ENCODE measurements around the gene PAQR5.
"Not testable (repeated sequence)": the region's sequence is repeated elsewhere in the genome, so short reads cannot be mapped to it uniquely, and the experiment has no call there.

PAQR5 gene

DNA sequence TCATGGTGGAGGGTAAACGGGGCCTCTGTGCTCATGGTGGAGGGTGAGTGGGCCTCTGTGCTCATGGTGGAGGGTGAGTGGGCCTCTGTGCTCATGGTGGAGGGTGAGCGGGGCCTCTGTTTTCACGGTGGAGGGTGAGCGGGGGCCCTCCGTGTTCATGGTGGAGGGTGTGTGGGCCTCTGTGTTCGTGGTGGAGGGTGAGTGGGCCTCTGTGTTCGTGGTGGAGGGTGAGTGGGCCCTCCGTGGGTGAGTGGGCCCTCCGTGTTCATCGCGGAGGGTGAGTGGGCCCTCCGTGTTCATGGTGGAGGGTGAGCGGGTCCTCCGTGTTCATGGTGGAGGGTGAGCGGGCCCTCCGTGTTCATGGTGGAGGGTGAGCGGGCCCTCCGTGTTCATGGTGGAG is 85.4 kb downstream of the PAQR5 start:
- in situ Hi-C loops (cut with MboI; ENCODE audit: low pct_unique_long_range_greater_than_20kb, low sequenced_read_pairs), result loop anchor here (25.0 kb wide), 1 partner anchor 322 kb away; no protein-coding TSS in a partner anchor
- not testable (repeated sequence) for DNase-seq

DNA sequence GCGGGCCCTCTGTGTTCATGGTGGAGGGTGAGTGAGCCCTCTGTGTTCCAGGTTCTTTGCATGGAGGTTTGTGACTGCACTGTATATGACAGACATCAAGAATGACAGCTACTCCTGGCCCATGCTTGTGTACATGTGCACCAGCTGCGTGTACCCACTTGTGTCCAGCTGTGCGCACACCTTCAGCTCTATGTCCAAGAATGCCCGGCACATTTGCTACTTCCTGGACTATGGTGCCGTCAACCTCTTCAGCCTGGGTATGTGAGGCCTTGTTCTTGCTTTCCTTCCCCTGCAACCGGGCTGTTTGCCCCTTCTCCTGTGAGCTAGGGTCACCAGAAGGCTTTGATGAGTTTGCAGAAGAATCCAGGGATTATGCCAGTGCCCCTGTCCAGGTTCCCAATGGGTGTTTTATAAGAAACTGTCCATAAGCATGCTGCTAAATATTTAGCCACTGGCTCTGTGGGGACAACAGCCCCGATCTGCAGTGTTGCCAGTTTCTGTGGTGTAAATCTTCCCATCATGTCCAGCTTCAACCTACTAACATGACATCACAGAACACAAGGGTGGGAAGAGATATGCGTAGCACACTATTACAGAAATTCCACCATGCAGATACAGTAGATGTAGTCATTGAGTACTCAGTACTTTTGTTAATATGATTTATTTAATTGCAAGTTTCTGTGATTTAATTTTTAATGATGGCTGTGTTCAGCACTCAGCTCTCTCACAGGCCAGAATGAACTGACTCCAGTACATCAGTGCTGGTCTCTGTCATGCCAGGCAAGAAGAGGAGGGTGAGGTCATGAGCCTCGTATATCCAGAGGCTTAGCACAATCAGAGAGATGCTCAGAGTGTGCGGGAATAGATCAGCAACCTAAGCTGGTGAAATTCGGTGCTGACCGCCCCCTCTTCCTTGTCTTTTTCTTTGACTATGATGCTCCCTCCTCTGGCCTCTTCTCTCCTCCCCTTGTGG is 86.2 kb downstream of the PAQR5 start:
- in situ Hi-C loops (cut with MboI; ENCODE audit: low pct_unique_long_range_greater_than_20kb, low sequenced_read_pairs), result loop anchor here (25.0 kb wide), 1 partner anchor 323 kb away; no protein-coding TSS in a partner anchor
- no peak for DNase-seq

DNA sequence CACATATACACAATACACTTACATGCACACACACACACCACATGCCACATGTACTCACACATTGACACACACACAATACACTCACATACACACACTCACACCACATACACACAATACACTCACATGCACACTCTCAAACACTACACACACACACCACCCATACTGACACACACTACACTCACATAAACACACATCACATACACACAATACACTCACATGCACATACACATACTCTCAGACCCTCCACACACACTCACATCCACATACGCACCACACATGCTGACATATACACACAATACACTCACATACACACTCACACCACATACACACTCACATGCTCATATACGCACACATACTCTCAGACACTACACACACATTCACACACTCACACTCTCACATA is 87.1 kb downstream of the PAQR5 start:
- in situ Hi-C loops (cut with MboI; ENCODE audit: low pct_unique_long_range_greater_than_20kb, low sequenced_read_pairs), result loop anchor here (25.0 kb wide), 1 partner anchor 324 kb away; no protein-coding TSS in a partner anchor
- DNase-seq, result no peak

DNA sequence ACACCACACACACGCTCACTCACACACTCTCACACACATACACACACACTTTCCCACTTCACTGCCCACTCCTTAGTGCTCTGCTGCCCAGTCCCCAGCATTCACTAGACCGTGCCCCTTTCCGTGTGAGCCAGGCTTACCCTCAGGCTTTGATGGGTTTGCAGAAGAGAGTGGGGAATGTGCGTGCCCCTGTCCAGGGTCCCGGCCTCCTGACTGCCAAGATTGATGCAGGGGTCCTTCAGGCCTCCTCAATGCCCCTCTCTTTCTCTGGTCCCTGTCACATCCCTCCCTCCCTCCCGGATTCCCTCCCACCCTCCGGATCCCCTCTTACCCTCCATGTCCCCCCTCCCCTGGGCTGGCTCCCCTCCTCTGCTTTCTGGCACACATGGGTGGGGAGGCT is 87.6 kb downstream of the PAQR5 start:
- in situ Hi-C loops (cut with MboI; ENCODE audit: low pct_unique_long_range_greater_than_20kb, low sequenced_read_pairs), result loop anchor here (25.0 kb wide), 1 partner anchor 324 kb away; no protein-coding TSS in a partner anchor
- DNase-seq, result no peak

DNA sequence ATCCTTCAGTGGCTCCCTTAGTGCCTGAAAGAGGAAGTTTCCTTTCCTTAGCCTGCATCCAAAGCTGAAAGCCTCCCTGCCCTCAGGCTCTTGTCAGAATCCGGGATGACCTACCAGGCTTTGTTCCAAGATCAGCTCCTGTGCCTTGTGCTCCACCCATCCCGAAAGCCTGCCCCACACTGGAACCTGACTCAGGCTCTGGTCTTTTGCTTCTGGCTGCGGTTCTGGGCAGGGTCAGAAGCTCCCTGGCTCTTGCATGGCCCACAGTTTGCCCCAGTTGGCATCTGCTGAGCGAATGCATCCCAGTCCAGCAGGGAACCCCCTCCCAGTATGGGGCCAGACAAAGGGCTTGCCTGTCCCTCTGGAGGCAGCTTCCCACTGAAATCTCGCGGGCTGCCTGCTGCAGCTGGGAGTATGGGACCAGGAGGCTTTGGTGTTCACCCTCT is 89.6 kb downstream of the PAQR5 start:
- in situ Hi-C loops (cut with MboI; ENCODE audit: low pct_unique_long_range_greater_than_20kb, low sequenced_read_pairs), result loop anchor here (25.0 kb wide), 1 partner anchor 326 kb away; no protein-coding TSS in a partner anchor

DNA sequence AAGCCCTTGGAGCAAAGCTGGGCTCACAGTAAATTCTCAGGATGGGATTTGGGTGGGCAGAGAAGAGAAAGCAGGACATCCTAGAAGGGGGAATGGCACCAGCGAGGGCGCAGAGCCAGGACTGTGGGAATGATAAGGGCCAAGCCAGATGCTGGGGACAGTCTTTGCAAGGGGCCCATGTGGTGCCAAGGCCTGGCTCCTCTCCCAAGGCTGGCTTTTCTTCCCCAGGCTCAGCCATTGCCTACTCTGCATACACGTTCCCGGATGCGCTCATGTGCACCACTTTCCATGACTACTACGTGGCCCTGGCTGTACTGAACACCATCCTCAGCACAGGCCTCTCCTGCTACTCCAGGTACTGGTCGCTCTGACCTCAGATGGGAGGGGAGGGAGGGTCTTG is 90.7 kb downstream of the PAQR5 start:
- in situ Hi-C loops (cut with MboI; ENCODE audit: low pct_unique_long_range_greater_than_20kb, low sequenced_read_pairs), result loop anchor here (25.0 kb wide), 1 partner anchor 327 kb away; no protein-coding TSS in a partner anchor
- DNase-seq, result no peak

More for the DNA sequence above, 89.6 kb downstream of the PAQR5 start:
- DNase-seq, result no peak

DNA sequence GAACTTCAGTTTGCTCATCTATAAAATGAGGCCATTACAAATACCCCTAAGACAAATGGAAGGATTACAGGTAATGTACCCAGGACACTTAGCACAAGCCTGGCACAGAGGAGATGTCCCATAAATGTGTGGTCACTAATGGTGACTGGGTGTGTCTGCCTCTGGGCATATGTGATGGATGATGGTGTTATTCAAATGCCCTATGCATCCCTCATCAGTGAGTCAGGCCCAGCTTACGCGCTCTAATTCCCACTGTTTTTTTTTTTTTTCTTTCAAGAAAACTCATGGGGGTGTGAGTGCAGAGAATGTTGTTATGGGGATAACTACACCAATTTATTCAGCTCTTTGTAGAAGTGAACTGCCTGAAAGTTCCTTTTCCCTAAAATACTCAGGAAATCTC is 91.9 kb downstream of the PAQR5 start:
- no peak for DNase-seq
- in situ Hi-C loops (cut with MboI; ENCODE audit: low pct_unique_long_range_greater_than_20kb, low sequenced_read_pairs), result loop anchor here (25.0 kb wide), 1 partner anchor 328 kb away; no protein-coding TSS in a partner anchor

DNA sequence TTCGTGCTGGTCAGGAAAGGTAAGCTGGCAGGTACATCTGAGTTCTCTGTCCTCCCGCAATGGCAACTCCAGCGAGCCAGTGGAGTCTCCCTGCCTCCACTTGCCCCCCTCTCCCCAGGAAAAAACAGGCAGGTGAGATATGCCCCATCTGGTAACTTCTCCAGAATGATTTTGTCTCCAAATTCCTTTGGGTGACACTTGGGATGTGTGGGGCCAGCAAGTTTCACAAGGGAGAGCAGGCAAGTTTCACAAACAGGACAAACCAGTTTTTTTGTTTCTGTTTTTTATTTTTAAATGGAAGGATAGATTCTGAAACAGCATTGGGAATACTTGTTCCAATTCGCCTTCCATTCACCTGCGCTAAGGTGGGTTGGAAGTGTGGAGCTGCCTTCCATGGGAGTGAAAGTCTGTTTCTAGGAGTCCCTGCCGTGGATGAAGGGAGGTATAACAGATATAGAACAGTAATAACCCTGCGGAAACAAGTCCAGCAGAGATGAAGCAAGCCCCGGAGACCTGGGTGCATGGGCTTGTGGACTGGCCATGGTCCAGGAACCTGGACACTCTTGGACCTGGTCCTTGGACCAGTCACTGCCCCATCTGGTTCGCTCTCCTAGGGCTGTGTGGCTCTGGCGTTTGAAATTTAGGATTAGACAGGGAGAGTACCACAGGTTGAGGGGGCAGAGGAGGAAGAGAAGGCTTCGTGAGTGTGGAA is 92.5 kb downstream of the PAQR5 start:
- no peak for DNase-seq
- in situ Hi-C loops (cut with MboI; ENCODE audit: low pct_unique_long_range_greater_than_20kb, low sequenced_read_pairs), result loop anchor here (25.0 kb wide), 1 partner anchor 329 kb away; no protein-coding TSS in a partner anchor

DNA sequence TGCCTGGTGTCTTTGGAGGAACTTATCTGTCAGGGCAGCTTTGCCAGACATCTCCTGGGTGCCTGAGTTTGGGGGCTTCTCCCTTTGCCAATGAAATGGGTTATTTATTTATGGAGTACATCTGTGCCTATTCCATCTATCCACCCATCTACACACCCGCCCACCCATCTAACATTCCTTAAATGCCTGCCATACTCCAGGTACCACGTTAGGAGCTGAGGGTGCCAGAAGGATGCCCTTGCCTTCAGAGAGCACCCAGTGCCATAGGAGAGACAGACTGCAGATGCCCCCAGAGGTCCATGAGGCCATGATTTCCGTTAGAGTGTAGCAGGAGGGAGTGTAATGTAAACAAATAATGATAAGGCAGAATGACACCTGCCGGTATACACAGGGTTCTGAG is 93.6 kb downstream of the PAQR5 start:
- no peak for DNase-seq
- in situ Hi-C loops (cut with MboI; ENCODE audit: low pct_unique_long_range_greater_than_20kb, low sequenced_read_pairs), result loop anchor here (25.0 kb wide), 1 partner anchor 330 kb away; no protein-coding TSS in a partner anchor

DNA sequence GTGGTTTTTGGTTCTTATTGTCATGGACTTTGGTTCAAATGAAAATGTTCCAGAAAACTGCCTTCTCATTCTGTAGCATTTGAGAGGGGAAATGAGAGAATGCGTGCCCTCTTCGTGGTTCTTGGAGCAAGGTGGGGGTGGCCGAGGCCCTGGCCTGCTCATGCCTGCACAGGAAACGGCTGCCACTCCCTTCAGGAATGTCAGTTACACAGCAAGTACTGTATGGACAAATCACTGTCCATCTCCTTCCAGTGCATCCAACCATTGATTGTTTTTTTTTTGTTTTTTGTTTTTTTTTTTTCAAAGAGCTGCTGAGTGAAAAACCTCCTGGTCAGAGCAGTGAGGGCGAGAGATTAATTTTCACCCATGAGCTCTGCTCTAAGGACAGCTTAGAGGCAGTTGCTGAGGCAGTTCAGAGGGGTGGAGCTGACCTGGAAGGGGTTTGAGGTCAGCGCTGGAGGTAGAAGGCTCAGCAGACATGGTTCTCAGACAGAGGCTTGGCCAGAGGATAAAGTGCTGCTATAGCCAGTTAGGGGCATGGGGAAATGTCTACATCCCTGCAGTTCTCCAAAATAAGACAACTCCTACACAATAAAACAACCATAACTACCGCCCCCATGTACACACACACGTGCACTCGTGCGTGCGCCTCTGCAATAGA is 95.2 kb downstream of the PAQR5 start:
- DNase-seq, result no peak

DNA sequence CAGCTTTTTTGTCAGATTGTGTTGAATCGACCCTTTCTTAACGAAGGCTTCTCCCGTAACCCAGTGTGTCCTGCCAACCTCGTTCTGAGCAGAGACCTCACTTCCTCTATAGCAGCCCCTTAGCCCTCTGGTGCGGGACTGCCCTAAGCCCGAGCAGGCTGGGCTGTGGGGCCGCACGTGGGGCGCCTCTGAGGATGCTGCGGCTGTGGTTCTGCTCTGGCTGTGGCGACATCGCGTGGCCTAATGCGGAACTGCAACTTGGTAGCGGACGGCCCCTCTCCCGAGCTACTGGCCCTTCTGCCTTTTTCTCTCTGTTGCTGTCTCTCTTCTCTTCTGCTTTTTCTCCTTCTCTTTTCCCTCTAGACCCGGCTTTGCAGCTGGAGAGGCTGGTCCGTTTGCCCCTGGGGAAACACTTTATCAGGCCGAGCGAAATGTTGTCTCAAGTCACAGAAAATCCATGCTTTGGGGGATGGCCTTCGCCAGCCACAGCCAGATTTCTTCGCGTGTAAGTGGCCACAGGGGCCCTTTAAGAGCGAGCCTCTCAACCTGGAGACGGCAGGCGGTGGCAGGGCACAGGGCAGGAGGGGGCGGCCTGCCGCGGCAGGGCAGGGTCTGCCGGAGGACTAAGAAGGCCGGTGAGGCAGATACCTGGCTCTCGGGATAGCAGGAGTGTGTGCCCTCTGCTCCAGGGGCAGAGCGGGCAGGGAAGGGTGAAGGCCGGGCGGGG is 96.0 kb downstream of the PAQR5 start:
- DNase-seq, result peak; percentile 96

More for the DNA sequence above, 95.2 kb downstream of the PAQR5 start:
- in situ Hi-C loops (cut with MboI; ENCODE audit: low pct_unique_long_range_greater_than_20kb, low sequenced_read_pairs), result loop anchor here (25.0 kb wide), 1 partner anchor 332 kb away; no protein-coding TSS in a partner anchor

DNA sequence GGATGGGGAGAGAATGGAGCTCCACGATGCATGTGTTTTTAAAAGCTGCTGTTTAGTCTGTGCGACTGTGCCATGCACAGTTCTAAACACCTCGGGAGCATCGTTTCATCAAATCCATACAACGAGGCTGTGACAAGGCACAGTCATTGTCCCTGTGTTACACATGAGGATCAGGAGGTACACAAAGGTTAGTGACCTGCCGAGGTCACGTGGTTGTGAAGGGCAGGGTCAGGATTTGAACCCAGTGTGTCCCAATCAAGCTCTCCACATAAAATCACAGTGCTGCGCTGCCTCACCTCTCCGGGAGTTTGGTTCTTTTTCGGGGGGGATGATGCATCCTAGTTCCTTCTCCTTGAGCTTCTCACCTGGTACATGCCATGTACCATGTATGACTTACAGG is 96.7 kb downstream of the PAQR5 start:
- in situ Hi-C loops (cut with MboI; ENCODE audit: low pct_unique_long_range_greater_than_20kb, low sequenced_read_pairs), result loop anchor here (25.0 kb wide), 1 partner anchor 333 kb away; no protein-coding TSS in a partner anchor
- DNase-seq, result no peak

More for the DNA sequence above, 96.0 kb downstream of the PAQR5 start:
- in situ Hi-C loops (cut with MboI; ENCODE audit: low pct_unique_long_range_greater_than_20kb, low sequenced_read_pairs), result loop anchor here (25.0 kb wide), 1 partner anchor 332 kb away; no protein-coding TSS in a partner anchor

DNA sequence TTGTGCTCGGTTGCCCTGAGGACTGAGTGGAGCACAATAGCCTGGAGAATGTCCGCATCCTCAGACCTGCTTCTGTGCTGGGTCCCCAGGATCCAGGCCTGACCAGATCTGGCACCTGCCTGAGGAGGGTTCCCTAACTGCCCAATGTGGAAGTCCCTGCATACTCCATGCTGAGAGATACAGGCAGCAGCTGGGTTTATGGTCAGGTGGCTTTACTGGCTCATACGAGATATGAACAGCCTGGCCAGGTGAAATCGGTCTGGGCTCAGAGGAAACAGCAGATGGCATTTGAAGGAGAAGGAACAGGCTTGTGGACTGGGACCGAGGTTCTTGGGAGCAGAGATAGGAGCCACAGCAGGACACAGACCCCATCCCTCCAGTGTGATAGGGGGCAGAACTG is 97.3 kb downstream of the PAQR5 start:
- in situ Hi-C loops (cut with MboI; ENCODE audit: low pct_unique_long_range_greater_than_20kb, low sequenced_read_pairs), result loop anchor here (25.0 kb wide), 1 partner anchor 334 kb away; no protein-coding TSS in a partner anchor
- no peak for DNase-seq

DNA sequence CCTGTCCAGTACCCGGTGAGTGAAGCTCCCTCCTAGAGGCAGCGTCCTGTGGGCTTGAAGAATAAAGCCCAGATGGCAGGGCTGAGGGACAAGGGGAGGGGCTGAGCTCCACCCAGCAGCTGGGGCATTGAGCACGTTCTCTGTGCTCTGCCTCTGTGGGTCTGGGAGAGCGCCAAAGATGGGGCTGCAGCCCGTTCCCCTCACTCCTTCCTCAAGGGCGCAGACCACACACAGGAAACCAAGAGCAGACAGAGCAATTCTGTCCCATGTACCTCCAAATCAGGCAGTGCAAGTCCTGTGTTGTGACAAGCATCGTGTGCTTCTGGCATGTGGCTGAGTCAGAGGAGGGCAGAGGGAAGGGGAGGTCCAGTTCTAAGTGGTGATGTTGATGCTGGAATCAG is 99.8 kb downstream of the PAQR5 start:
- peak; percentile 67 for DNase-seq
- in situ Hi-C loops (cut with MboI; ENCODE audit: low pct_unique_long_range_greater_than_20kb, low sequenced_read_pairs), result loop anchor here (25.0 kb wide), 1 partner anchor 336 kb away; no protein-coding TSS in a partner anchor

DNA sequence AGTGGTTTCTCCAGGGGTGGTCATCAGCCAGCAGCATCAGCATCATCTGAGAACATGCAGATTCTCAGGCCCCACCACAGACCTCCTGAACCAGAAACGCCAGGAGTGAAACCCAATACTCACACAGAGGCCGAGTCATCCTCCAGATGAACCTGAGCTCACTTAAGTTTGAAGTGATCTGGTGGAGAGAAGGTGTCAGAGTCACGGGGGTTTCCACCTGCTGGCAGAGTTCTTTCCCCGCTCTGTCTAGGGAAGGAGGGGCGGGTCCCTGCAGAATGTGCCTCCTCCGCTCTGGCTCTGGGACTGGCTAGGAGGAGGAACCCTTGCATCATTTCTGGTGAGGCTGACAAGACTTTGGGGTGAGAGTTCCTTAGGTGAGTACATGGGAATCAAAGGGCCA is 102.1 kb downstream of the PAQR5 start:
- in situ Hi-C loops (cut with MboI; ENCODE audit: low pct_unique_long_range_greater_than_20kb, low sequenced_read_pairs), result no loop called here
- DNase-seq, result no peak

DNA sequence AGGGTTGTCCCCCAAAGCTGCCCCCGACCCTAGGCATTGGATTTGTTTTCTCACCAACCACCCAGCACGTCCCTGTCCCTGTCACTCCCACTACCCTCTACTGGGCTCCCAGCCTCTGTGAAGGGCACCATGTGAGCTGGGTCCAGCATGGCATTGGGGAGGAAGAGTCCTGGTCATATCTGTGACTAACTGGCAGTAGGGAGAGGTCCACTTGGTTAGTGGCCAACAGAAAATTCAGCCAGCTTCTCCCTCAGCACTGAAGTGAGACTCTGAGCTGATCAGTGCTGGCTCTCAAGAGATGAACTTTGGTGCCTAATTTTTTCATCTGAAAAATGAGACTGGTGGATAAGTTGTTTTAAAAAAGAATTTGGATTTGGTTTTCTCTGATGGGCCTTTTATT is 104.1 kb downstream of the PAQR5 start:
- in situ Hi-C loops (cut with MboI; ENCODE audit: low pct_unique_long_range_greater_than_20kb, low sequenced_read_pairs), result no loop called here

DNA sequence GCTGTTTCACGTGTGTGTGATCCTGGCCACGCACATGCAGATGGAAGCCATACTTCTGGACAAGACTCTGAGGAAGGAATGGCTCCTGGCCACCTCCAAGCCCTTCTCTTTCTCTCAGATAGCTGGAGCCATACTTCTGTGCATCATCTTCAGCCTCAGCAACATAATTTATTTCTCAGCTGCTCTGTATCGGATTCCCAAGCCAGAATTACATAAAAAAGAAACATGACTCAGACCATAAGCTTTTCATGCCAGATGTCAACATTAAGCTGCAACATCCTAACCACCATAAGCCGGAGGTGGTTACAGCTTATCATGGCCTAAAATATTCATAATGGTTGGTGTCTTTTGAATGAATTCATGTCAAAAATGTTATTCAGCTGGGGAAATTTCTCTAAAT is 104.9 kb downstream of the PAQR5 start:
- DNase-seq, result no peak
- in situ Hi-C loops (cut with MboI; ENCODE audit: low pct_unique_long_range_greater_than_20kb, low sequenced_read_pairs), result no loop called here

More for the DNA sequence above, 104.1 kb downstream of the PAQR5 start:
- DNase-seq, result no peak

DNA sequence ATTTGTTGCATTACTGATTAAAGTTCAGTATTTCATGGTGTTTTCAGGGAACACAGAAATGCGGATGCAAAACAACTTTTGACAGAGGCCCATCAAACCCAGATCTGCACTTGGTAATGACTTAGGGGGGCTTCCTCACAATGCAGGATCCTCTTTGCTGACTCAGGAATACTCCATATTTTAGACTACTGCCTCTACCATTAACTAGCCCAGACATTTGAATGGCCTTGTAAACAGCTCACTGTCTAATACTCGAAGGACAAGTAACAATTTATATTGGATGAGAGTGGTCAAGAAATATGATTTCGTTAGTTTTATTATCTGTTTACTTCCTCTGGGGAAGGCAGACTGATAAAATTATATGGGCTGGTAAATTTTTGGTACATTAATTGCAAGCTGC is 106.4 kb downstream of the PAQR5 start:
- in situ Hi-C loops (cut with MboI; ENCODE audit: low pct_unique_long_range_greater_than_20kb, low sequenced_read_pairs), result no loop called here
- no peak for DNase-seq
